CD4-positive, alpha-beta T cell treated with Interferon gamma for 1 hour (primary cell): Measurements from ENCODE around the gene GLIS1.
A peak's percentile ranks its signal among the peaks of the same experiment; 100 is the strongest.

Experiments used
- DNase-seq: peaks from one replicate; pipeline ENCODE4 v3.0.0-alpha.2; 2020

The GLIS1 gene

GRCh38 chr1:53501065-53502005 is 237.6 kb downstream of the GLIS1 start:
- DNase-seq, result no peak

GRCh38 chr1:53500204-53501064 is 238.5 kb downstream of the GLIS1 start:
- no peak for DNase-seq

- no peak for DNase-seq
These were observed 239.4 kb downstream of the GLIS1 start for GRCh38 chr1:53499257-53500203.

- no peak for DNase-seq
These were observed 240.3 kb downstream of the GLIS1 start for GRCh38 chr1:53498555-53499131.

- DNase-seq, result no peak
These were observed 243.2 kb downstream of the GLIS1 start for GRCh38 chr1:53495633-53496345.

- no peak for DNase-seq
These were observed 248.6 kb downstream of the GLIS1 start for GRCh38 chr1:53490351-53490750.

- no peak for DNase-seq
These were observed 252.5 kb downstream of the GLIS1 start for GRCh38 chr1:53486395-53487026.

- peak; percentile 33 for DNase-seq
These were observed 253.2 kb downstream of the GLIS1 start for GRCh38 chr1:53485478-53486394.

- no peak for DNase-seq
These were observed 254.1 kb downstream of the GLIS1 start for GRCh38 chr1:53484705-53485477.

- no peak for DNase-seq
These were observed 255.3 kb downstream of the GLIS1 start for GRCh38 chr1:53483656-53484055.

- no peak for DNase-seq
These were observed 255.8 kb downstream of the GLIS1 start for GRCh38 chr1:53483170-53483569.

- DNase-seq, result no peak
These were observed 256.4 kb downstream of the GLIS1 start for GRCh38 chr1:53482441-53483153.

- no peak for DNase-seq
These were observed 257.5 kb downstream of the GLIS1 start for GRCh38 chr1:53481456-53481855.

GRCh38 chr1:53480678-53481077 is 258.3 kb downstream of the GLIS1 start:
- no peak for DNase-seq

- no peak for DNase-seq
These were observed 260.5 kb downstream of the GLIS1 start for GRCh38 chr1:53478502-53478818.

GRCh38 chr1:53477651-53478501 is 261.1 kb downstream of the GLIS1 start:
- DNase-seq, result no peak

- no peak for DNase-seq
These were observed 262.4 kb downstream of the GLIS1 start for GRCh38 chr1:53476579-53476978.

- DNase-seq, result no peak
These were observed 263.3 kb downstream of the GLIS1 start for GRCh38 chr1:53475664-53476063.
